ENCODE measurements around the gene KRTCAP2.

GRCh38 chr1:155188268-155188667, 15.2 kb upstream of the KRTCAP2 start:
- TF ChIP-seq CTCF (IDR thresholded peaks at IDR 0.05) (no peak), POLR2A (IDR thresholded peaks at IDR 0.05) (no peak)
